CD14-positive monocyte (primary cell): Measurements from ENCODE around the gene POU6F2. TPM values are rescaled to one million over a fixed set of nuclear protein-coding genes. Genes with fewer than 3 reads are reported as not detected.

Source experiments
- DNase-seq, 3 donors: peaks; one replicate each; pipeline ENCODE4 v3.0.0-alpha.2; 2011 to 2022
- H2AFZ ChIP-seq: 2 replicates; pipeline ENCODE4 v1.6.0; 2012; ENCODE audit warnings: mild to moderate bottlenecking, low read depth, low read length, inconsistent platforms; ENCODE audit not compliant: insufficient read depth, poor library complexity, severe bottlenecking
- H3K27ac ChIP-seq, 2 donors: 1 replicate in 1 of 2; 2 replicates in 1 of 2; pipeline ENCODE4 v1.5.1; 2012 to 2013; ENCODE audit warnings: low read length in 2 of 2, control low read depth in 1 of 2, inconsistent platforms in 1 of 2, low read depth in 1 of 2, mild to moderate bottlenecking in 1 of 2
- H3K27me3 ChIP-seq, 2 donors: one replicate each; pipeline versions ENCODE4 v1.6.0 to v1.6.1; 2011 to 2013; ENCODE audit warnings: low read length in 2 of 2; ENCODE audit not compliant: control insufficient read depth in 2 of 2, insufficient read depth in 2 of 2
- H3K36me3 ChIP-seq, 2 donors: replicated peaks in 1 of 2; 1 replicate in 1 of 2; 2 replicates in 1 of 2; pipeline versions ENCODE4 v1.5.1 to v1.6.1; 2012 to 2013; ENCODE audit warnings: low read length in 2 of 2, control low read depth in 1 of 2, inconsistent platforms in 1 of 2, mild to moderate bottlenecking in 1 of 2; ENCODE audit not compliant: insufficient read depth in 2 of 2, control insufficient read depth in 1 of 2
- H3K4me1 ChIP-seq, 2 donors: 1 replicate in 1 of 2; 2 replicates in 1 of 2; pipeline versions ENCODE4 v1.5.1 to v1.6.1; 2012 to 2013; ENCODE audit warnings: low read length in 2 of 2, control low read depth in 1 of 2, inconsistent platforms in 1 of 2, mild to moderate bottlenecking in 1 of 2, moderate library complexity in 1 of 2; ENCODE audit not compliant: insufficient read depth in 2 of 2, control insufficient read depth in 1 of 2
- H3K4me2 ChIP-seq: replicated peaks from 2 replicates; pipeline ENCODE3; 2012; ENCODE audit warnings: low read length, moderate library complexity, mild to moderate bottlenecking; ENCODE audit not compliant: poor library complexity, severe bottlenecking; ENCODE audit errors: extremely low read depth
- H3K4me3 ChIP-seq, 3 experiments: fragments of 200-600 bp in 1 of 3; sonication (generic) in 1 of 3; replicated peaks in 1 of 3; 1 replicate in 2 of 3; 2 replicates in 1 of 3; pipeline ENCODE4 v1.5.1; 2011 to 2013; ENCODE audit warnings: low read length in 3 of 3, mild to moderate bottlenecking in 3 of 3, control low read depth in 2 of 3, low read depth in 2 of 3, inconsistent platforms in 1 of 3, moderate library complexity in 1 of 3
- H3K79me2 ChIP-seq: 2 replicates; pipeline ENCODE4 v1.6.0; 2012; ENCODE audit warnings: mild to moderate bottlenecking, control low read depth, inconsistent platforms, low read length, moderate library complexity; ENCODE audit not compliant: insufficient read depth
- H3K9ac ChIP-seq: 2 replicates; pipeline ENCODE4 v1.6.0; 2017; ENCODE audit warnings: low read length, mild to moderate bottlenecking; ENCODE audit not compliant: insufficient read depth, poor library complexity, severe bottlenecking
- H3K9me3 ChIP-seq, 2 donors: replicated peaks in 1 of 2; 1 replicate in 1 of 2; 2 replicates in 1 of 2; pipeline versions ENCODE4 v1.5.1 to v1.6.1; 2012 to 2013; ENCODE audit warnings: low read length in 2 of 2, control low read depth in 1 of 2; ENCODE audit not compliant: control insufficient read depth in 1 of 2, insufficient read depth in 1 of 2
- H4K20me1 ChIP-seq: 2 replicates; pipeline ENCODE4 v1.6.0; 2012; ENCODE audit warnings: mild to moderate bottlenecking, low read length, control low read depth, moderate library complexity; ENCODE audit not compliant: insufficient read depth
- H3K27ac Mint-ChIP-seq, 7 donors: one replicate each; pipeline ENCODE4 v1.8.0; 2020; ENCODE audit warnings: mild to moderate bottlenecking in 7 of 7, mixed read lengths in 7 of 7, moderate library complexity in 6 of 7, inconsistent platforms in 2 of 7
- H3K27me3 Mint-ChIP-seq, 3 donors: one replicate each; pipeline ENCODE4 v1.8.0; 2021 to 2022; ENCODE audit warnings: low read depth in 3 of 3, mild to moderate bottlenecking in 3 of 3, mixed read lengths in 3 of 3, moderate library complexity in 3 of 3, inconsistent platforms in 1 of 3
- H3K36me3 Mint-ChIP-seq, 2 donors: one replicate each; pipeline ENCODE4 v1.8.0; 2020; ENCODE audit warnings: mixed read lengths in 2 of 2, inconsistent platforms in 1 of 2, mild to moderate bottlenecking in 1 of 2
- H3K4me1 Mint-ChIP-seq: one replicate; pipeline ENCODE4 v1.8.0; 2020; ENCODE audit warnings: mild to moderate bottlenecking, mixed read lengths
- H3K4me3 Mint-ChIP-seq, 2 donors: one replicate each; pipeline ENCODE4 v1.8.0; 2020; ENCODE audit warnings: mild to moderate bottlenecking in 2 of 2, mixed read lengths in 2 of 2, moderate library complexity in 1 of 2
- H3K9me3 Mint-ChIP-seq, 7 donors: one replicate each; pipeline ENCODE4 v1.8.0; 2020 to 2022; ENCODE audit warnings: mixed read lengths in 7 of 7, mild to moderate bottlenecking in 6 of 7, moderate library complexity in 6 of 7, inconsistent platforms in 2 of 7
- CTCF ChIP-seq: fragments of 200-600 bp; IDR thresholded peaks from one replicate; pipeline ENCODE4 v1.8.0; 2022; ENCODE audit warnings: antibody characterized with exemption, mild to moderate bottlenecking
- WGBS: methylation state at CpG from one replicate; pipeline ENCODE4 v1.1.5; 2013; ENCODE audit warnings: missing lambda C conversion rate; ENCODE audit not compliant: insufficient coverage; 5-methylcytosine and 5-hydroxymethylcytosine counted together
- intact Hi-C, 2 donors: fragments of 100-400 bp; cut with micrococcal nuclease; formaldehyde crosslinking; loops; one replicate each; pipeline versions ENCODE4 v1.15.0 to v1.15.1; 2023
- polyA plus RNA-seq, 3 donors: library from polyadenylated mRNA; depleted of rRNA in 1 of 3; unstranded in 2 of 3; stranded (reverse) in 1 of 3; fragments of 300-500 nt in 2 of 3; fragments of >200 nt in 1 of 3; fragmentation: Illumina TruSeq in 2 of 3; gene quantifications; 1 replicate in 2 of 3; 2 replicates in 1 of 3; pipeline ENCODE4 v1.2.3, GENCODE V29; 2012 to 2021

POU6F2 gene
- polyA plus RNA-seq, 3 donors, result not detected

GRCh38 chr7:38964921-38965320 lies 12.8 kb upstream of the POU6F2 start:
- H3K4me3 Mint-ChIP-seq, result no peak overlapping the region
- no peak overlapping the region for H3K27ac Mint-ChIP-seq
- H3K27me3 Mint-ChIP-seq, result peaks cover 0 to 2% (median 2%) of the 10 kb centered on the region in 3 donors
- no peak for DNase-seq
- H3K4me2 ChIP-seq, result no peak overlapping the region
- WGBS, result 100% methylated on average over 1 of the region's 1 CpG
- no peaks in the 10 kb centered on the region for H3K27me3 ChIP-seq
- H3K4me3 ChIP-seq, result no peak overlapping the region
- no peak overlapping the region for H3K27ac ChIP-seq
- no peaks in the 10 kb centered on the region for H3K4me1 Mint-ChIP-seq
- H3K9me3 ChIP-seq, result no peaks in the 10 kb centered on the region
- no peaks in the 10 kb centered on the region for H3K4me1 ChIP-seq
- TF ChIP-seq CTCF, result no peak
- no peaks in the 10 kb centered on the region for H3K79me2 ChIP-seq
- H3K36me3 Mint-ChIP-seq, result no peaks in the 10 kb centered on the region
- intact Hi-C loops, result no loop called here
- no peak overlapping the region for H2AFZ ChIP-seq
- H3K9ac ChIP-seq, result no peak overlapping the region
- peaks cover 0 to 11% (median 6%) of the 10 kb centered on the region in 7 donors for H3K9me3 Mint-ChIP-seq
- no peaks in the 10 kb centered on the region for H4K20me1 ChIP-seq
- no peaks in the 10 kb centered on the region for H3K36me3 ChIP-seq

GRCh38 chr7:38973760-38974159 lies 3.9 kb upstream of the POU6F2 start:
- Mint-ChIP-seq H3K36me3 (no peaks in the 10 kb centered on the region), H3K4me1 (peaks cover 2% of the 10 kb centered on the region), H3K9me3 (peaks cover 0 to 6% (median 2%) of the 10 kb centered on the region in 7 donors), H3K27me3 (peaks cover 40 to 51% (median 40%) of the 10 kb centered on the region in 3 donors), H3K4me3 (no peak overlapping the region), H3K27ac (no peak overlapping the region)
- H4K20me1 ChIP-seq, result no peaks in the 10 kb centered on the region
- peaks cover 30 to 42% of the 10 kb centered on the region in 2 donors for H3K27me3 ChIP-seq
- no peak overlapping the region for H3K27ac ChIP-seq
- no peaks in the 10 kb centered on the region for H3K79me2 ChIP-seq
- 88% methylated on average over 2 of the region's 4 CpGs for WGBS
- H3K9me3 ChIP-seq, result peaks cover 0 to 5% of the 10 kb centered on the region in 2 donors
- DNase-seq, result no peak
- no peaks in the 10 kb centered on the region for H3K4me1 ChIP-seq
- H3K4me3 ChIP-seq, result no peak overlapping the region
- H3K4me2 ChIP-seq, result no peak overlapping the region
- intact Hi-C loops, result no loop called here
- H2AFZ ChIP-seq, result no peak overlapping the region
- H3K9ac ChIP-seq, result no peak overlapping the region
- no peaks in the 10 kb centered on the region for H3K36me3 ChIP-seq
- TF ChIP-seq CTCF, result no peak
